ENCODE measurements around the gene SESN1.

The SESN1 gene

DNA sequence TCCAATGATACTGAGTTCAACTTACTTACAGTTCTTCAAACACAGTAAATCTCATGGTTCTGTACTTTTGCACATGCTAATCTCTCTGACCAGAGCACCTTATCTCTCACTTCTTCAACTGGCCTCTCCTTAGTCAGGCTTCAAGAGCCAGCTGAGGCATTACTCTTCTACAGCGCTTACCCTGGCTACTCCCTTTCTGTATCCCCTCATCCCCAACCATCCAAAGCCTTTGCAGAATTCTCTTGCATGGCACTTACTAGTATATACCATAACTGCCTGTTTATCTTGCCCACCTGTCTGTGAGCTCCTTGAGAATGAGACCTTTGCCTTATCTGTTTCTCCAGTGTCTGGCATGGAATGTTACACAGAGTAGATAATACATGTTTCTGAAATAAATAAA is 49.2 kb downstream of the SESN1 start:
- H3K4me3 ChIP-seq (ENCODE audit: low read length) = no peak overlapping the region
- DNase-seq (ENCODE audit: low read depth) = no peak
- TF ChIP-seq, protein P1, sequence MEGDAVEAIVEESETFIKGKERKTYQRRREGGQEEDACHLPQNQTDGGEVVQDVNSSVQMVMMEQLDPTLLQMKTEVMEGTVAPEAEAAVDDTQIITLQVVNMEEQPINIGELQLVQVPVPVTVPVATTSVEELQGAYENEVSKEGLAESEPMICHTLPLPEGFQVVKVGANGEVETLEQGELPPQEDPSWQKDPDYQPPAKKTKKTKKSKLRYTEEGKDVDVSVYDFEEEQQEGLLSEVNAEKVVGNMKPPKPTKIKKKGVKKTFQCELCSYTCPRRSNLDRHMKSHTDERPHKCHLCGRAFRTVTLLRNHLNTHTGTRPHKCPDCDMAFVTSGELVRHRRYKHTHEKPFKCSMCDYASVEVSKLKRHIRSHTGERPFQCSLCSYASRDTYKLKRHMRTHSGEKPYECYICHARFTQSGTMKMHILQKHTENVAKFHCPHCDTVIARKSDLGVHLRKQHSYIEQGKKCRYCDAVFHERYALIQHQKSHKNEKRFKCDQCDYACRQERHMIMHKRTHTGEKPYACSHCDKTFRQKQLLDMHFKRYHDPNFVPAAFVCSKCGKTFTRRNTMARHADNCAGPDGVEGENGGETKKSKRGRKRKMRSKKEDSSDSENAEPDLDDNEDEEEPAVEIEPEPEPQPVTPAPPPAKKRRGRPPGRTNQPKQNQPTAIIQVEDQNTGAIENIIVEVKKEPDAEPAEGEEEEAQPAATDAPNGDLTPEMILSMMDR (conservative IDR thresholded peaks at IDR 0.05; ENCODE audit: low read depth, low read length) = no peak

DNA sequence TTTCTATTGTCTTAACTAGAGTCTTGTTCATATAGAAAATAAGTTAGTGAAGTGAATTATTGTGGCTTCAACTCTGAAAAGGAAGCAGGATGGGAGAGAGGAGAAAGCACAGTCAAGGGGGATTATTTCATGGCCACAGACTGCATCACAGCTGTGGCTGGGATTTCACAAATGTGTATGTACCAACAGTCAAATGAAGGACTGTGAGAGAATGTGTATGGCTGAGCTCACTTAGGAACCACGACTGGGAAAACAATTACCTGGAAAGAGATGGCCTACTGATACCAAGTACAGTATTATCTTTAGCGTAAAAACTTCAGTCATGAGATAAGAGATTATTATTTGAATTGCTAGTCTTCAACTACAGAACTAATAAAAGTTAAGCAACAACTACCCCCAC is 54.9 kb downstream of the SESN1 start:
- TF ChIP-seq, protein P1 (conservative IDR thresholded peaks at IDR 0.05; ENCODE audit: low read depth, low read length) = no peak
- no peak for DNase-seq (ENCODE audit: low read depth)
- no peak overlapping the region for H3K4me3 ChIP-seq (ENCODE audit: low read length)

DNA sequence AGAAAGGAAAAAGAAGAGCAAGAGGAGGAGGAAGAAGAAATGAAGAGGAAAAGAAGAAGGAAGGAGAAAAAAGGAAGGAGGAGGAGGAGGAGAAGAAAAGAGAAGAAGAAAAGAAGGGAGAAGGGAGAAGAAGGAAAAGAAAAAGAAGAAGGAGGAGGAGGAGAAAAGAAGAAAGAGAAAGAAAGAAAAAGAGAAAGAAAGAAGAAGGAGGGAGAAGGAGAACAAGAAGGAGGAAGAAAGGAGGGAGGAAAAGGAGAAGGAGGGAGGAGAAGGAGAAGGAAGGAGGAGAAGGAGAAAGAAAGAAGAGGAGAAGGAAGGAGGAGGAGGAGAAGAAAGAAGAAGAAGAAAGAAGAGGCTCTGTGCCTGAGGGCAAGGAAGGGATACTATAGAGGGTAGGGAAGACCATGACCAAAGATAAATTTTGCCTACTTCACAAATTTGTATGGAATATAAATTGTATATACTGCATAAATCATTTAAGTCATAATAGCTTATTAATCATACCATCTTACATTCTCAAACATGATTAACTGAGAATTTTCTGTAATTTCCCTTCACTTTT is 55.7 kb downstream of the SESN1 start:
- TF ChIP-seq, protein P1 (conservative IDR thresholded peaks at IDR 0.05; ENCODE audit: low read depth, low read length) = no peak
- H3K4me3 ChIP-seq (ENCODE audit: low read length) = no peak overlapping the region
- DNase-seq (ENCODE audit: low read depth) = no peak

GRCh38 chr6:109036574-109037294 is 57.9 kb downstream of the SESN1 start:
- DNase-seq (ENCODE audit: low read depth) = no peak
- TF ChIP-seq, protein P1 (conservative IDR thresholded peaks at IDR 0.05; ENCODE audit: low read depth, low read length) = no peak
- no peak overlapping the region for H3K4me3 ChIP-seq (ENCODE audit: low read length)

DNA sequence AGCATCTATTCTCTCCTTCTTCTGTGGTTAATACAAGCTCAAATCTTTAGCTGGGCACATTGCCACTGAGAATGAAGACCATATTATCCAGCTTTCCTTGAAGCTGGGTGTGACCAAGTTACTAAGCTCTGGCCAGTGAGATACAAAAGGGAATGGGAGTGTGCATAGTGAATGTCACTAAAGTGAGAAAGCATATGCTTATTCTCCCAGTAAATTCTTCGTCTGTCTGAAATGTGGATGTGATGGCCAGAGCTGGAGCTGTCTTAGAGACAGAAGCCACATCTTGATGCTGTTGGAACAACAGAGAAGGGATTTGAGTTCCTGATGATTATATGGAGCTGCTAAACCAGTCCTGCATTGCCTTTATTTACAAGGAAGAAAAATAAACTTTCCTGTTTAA is 60.1 kb downstream of the SESN1 start:
- H3K4me3 ChIP-seq (ENCODE audit: low read length) = no peak overlapping the region
- TF ChIP-seq, protein P1 (conservative IDR thresholded peaks at IDR 0.05; ENCODE audit: low read depth, low read length) = no peak
- no peak for DNase-seq (ENCODE audit: low read depth)

- H3K4me3 ChIP-seq (ENCODE audit: low read length) = no peak overlapping the region
- no peak for DNase-seq (ENCODE audit: low read depth)
- TF ChIP-seq, protein P1 (conservative IDR thresholded peaks at IDR 0.05; ENCODE audit: low read depth, low read length) = no peak
Measured at GRCh38 chr6:109033655-109034054, 61.0 kb downstream of the SESN1 start.

- H3K4me3 ChIP-seq (ENCODE audit: low read length) = no peak overlapping the region
- no peak for DNase-seq (ENCODE audit: low read depth)
Measured at GRCh38 chr6:109031416-109031815, 63.2 kb downstream of the SESN1 start.

More at GRCh38 chr6:109031416-109031815, 63.2 kb downstream of the SESN1 start:
- TF ChIP-seq, protein P1 (conservative IDR thresholded peaks at IDR 0.05; ENCODE audit: low read depth, low read length) = no peak
